NCI-H146 treated with DMSO at 0.1 percent for 48 hours (cell line): Measurements from ENCODE around the gene COG1.

ENCODE experiments used
- DNase-seq: peaks from one replicate; lab custom pipeline; 2025; ENCODE audit not compliant: unreplicated experiment; lab: John Stamatoyannopoulos, UW

The COG1 gene

GRCh38 chr17:73198930-73199260 is 6.0 kb downstream of the COG1 start:
- no peak for DNase-seq

- DNase-seq: no peak
Observed at GRCh38 chr17:73199751-73200317, 7.0 kb downstream of the COG1 start.

- no peak for DNase-seq
Observed at GRCh38 chr17:73200476-73200875, 7.6 kb downstream of the COG1 start.

- DNase-seq: no peak
Observed at GRCh38 chr17:73201215-73202069, 8.6 kb downstream of the COG1 start.

GRCh38 chr17:73203135-73203787 is 10.4 kb downstream of the COG1 start:
- DNase-seq: no peak

GRCh38 chr17:73203788-73204479 is 11.1 kb downstream of the COG1 start:
- no peak for DNase-seq

GRCh38 chr17:73205459-73205961 is 12.7 kb downstream of the COG1 start:
- DNase-seq: peak; percentile 95

GRCh38 chr17:73208139-73208827 is 15.4 kb downstream of the COG1 start:
- no peak for DNase-seq

- no peak for DNase-seq
Observed at GRCh38 chr17:73209436-73209835, 16.6 kb downstream of the COG1 start.

- DNase-seq: no peak
Observed at GRCh38 chr17:73210002-73210678, 17.3 kb downstream of the COG1 start.

- no peak for DNase-seq
Observed at GRCh38 chr17:73211745-73212144, 18.9 kb downstream of the COG1 start.

GRCh38 chr17:73214008-73214407 is 21.2 kb downstream of the COG1 start:
- DNase-seq: no peak

- DNase-seq: no peak
Observed at GRCh38 chr17:73214851-73215250, 22.0 kb downstream of the COG1 start.

GRCh38 chr17:73215447-73215846 is 22.6 kb downstream of the COG1 start:
- no peak for DNase-seq

GRCh38 chr17:73223626-73224230 is 30.9 kb downstream of the COG1 start:
- DNase-seq: no peak

GRCh38 chr17:73224237-73224636 is 31.4 kb downstream of the COG1 start:
- no peak for DNase-seq

- no peak for DNase-seq
Observed at GRCh38 chr17:73224663-73225305, 31.9 kb downstream of the COG1 start.

GRCh38 chr17:73226556-73227172 is 33.8 kb downstream of the COG1 start:
- no peak for DNase-seq

GRCh38 chr17:73227379-73227778 is 34.5 kb downstream of the COG1 start:
- no peak for DNase-seq
